GM21528 (cell line): ENCODE measurements around the gene PTPN9.
"Not testable (repeated sequence)": the region's sequence is repeated elsewhere in the genome, so short reads cannot be mapped to it uniquely, and the experiment has no call there.

ENCODE experiments used
- ATAC-seq: cut with Tn5 transposase; IDR thresholded peaks from one replicate; pipeline ENCODE4 v1.9.1; 2021; ENCODE audit warnings: mild to moderate bottlenecking, moderate library complexity; ENCODE audit not compliant: unreplicated experiment, low FRiP score

The PTPN9 gene

GRCh38 chr15:75455424-75455981 is 123.6 kb downstream of the PTPN9 start:
- no peak for ATAC-seq

GRCh38 chr15:75454471-75455378 is 124.4 kb downstream of the PTPN9 start:
- ATAC-seq, result no peak

DNA sequence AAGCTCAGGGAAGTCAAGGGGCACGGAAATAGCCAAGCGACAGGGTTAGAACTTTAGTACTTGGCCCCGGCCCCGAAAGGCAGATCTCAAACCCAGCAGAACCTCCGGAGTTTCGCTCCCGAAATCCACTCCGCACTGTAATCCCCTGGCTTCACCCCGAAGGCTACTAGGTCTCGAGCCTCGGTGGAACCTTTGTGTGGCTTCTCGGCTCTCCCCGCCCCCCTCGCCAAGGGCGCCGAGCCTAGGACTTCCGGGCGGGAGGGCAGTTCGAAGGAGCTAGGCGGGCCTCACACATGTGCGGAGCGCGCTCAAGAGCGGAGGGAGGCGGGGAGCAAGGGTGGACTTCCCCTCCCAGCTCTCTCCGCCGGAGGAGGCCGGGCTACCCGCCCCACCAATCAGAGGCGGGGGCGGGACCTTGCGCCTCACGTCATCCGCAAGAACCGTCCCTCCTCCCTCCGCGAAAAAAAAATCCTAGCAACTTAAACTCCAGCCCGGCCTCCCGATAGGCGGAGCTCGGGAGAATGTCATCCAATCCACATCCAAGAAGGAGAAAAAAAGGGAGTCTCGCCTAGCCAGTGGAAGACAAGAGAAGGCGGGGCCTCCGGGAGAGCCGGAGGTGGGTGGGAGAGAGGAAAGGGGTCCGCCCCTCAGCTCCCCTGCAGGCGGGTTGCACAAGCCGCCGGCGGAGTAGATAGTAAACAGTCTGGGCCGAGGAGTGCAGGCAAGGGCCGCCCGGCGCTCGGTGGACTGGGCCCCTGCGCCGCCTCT is 125.2 kb downstream of the PTPN9 start:
- ATAC-seq, result peak; percentile 34

- no peak for ATAC-seq
Observed at GRCh38 chr15:75452865-75453702, 126.0 kb downstream of the PTPN9 start.

- ATAC-seq, result no peak
Observed at GRCh38 chr15:75452364-75452864, 126.7 kb downstream of the PTPN9 start.

DNA sequence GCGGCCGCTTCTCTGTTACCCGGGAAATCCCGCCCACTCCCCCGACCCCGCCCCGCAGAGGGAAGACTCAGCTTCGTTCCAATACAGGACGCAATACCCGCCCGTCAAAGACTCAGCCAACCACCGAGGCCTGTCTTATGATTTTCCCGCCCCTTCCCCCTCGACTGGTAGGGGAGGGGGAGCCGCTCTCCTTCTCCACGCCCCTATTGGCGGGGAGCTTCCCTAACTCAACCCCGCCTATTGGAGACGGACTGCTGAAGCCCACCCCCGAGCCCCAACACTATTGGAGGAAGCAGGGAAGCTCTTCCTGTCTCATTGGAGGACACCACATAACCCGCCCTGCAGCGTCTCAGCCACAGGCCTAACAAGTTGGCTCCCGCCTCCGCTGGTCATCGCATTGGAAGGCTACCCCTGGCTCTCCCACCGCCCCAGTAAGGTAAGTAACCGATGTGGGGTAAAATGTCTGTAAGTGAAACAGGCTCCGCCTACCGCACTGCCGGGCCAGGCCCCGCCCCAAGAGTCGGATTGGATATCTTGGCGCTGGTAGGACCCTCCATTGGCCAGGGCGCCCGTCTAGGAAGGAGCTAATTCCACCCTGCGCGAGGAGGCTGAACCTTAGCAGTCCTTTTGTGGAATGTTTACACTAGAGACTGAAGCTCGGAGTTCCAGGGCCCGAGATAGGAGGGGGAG is 127.3 kb downstream of the PTPN9 start, which contains the start of gene SIN3A:
Gene SIN3A, minus strand, starts transcription at position 17 of the 690 bp plus-strand sequence. CDS start 21,315 bp downstream, outside the sequence.
- peak; percentile 37 for ATAC-seq

- no peak for ATAC-seq
Observed at GRCh38 chr15:75451202-75451673, 127.9 kb downstream of the PTPN9 start.

DNA sequence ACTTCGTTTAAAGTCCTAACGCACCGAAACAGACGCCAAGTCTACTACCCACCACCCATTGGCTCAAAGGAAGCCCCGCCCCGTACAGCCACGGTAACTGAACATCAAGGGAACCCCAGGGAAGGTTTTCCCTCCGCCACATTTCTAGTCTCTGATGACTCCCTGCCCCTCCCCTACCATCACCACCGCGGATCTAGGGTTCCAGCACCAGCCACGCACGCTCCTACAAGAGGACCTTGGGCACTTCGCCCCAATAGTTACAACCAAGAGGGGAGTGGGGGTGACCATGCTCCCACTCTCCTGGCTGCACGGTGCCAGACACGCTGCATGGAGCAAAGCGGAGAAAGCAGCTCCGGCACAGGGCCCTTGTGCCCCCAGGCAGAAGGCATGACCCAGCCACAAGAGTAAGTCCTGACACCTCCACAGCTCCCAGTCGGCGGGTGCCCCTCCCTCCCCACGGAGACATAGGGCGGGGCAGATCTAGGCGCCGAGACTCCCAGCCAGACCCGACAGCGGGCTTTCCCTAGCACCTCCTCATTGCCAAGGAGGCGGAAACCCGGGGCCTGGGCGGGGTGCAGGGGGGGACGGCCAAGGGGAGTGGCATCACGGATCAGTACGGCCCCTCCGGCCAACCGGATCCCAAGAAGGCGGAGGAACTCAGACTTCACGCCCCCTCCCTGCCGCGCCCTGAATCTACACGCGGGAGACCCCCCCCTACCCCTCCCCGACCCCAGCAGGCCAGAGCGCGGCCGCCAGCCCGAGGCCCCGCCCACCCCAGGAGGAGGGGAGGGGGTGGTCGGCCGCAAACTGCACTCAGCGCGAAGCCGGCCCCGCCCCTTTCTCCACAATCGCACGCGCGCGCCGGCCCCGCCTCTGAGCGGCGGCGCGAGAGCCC is 128.6 kb downstream of the PTPN9 start:
- peak; percentile 32 for ATAC-seq

GRCh38 chr15:75449585-75450306 is 129.4 kb downstream of the PTPN9 start:
- ATAC-seq, result no peak

DNA sequence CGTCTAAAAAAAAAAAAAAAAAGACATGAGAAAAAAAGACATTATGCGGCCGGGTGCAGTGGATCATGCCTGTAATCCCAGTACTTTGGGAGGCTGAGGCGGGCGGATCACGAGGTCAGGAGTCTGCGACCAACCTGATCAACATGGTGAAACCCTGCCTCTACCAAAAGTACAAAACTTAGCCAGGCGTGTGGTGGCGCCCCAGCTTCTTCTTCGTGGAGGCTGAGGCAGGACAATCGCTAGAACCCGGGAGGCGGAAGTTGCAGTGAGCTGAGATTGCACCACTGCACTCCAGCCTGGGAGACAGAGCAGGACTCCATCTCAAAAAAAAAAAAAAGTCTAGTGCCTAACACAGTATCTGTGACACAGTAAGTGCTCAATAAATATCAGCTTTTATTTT is 130.9 kb downstream of the PTPN9 start:
- not testable (repeated sequence) for ATAC-seq

DNA sequence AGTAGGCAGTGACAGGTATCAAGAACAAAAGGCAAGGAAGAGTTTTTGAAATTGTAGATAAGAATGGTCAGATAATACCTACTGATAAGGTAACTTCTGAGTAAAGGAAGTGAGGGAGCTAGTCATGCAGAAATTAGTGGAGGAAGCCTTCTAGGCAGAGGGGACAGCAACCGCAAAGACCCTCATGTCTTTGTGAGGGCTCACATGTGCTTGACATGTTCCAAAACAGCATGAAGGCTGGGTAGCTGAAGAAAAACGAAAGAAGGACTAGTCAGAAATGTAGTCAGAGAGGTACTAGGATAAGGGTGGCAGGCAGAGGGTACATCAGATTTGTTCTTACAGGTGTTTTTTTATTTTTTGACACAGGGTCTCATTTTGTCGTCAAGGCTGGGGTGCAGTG is 133.0 kb downstream of the PTPN9 start:
- no peak for ATAC-seq

DNA sequence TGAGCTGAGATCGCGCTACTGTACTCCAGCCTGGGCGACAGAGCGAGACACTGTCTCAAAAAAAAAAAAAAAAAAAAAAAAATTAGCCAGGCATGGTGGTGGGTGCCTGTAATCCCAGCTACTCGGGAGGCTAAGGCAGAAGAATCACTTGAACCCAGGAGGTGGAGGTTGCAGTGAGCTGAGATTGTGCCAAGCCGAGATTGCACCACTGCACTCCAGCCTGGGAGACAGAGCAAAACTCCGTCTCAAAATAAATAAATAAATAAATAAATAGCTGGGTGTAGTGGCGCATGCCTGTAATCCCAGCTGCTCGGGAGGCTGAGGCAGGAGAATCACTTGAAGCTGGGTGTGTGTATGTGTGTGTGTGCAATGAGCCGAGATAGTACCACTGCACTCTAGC is 133.8 kb downstream of the PTPN9 start:
- not testable (repeated sequence) for ATAC-seq

DNA sequence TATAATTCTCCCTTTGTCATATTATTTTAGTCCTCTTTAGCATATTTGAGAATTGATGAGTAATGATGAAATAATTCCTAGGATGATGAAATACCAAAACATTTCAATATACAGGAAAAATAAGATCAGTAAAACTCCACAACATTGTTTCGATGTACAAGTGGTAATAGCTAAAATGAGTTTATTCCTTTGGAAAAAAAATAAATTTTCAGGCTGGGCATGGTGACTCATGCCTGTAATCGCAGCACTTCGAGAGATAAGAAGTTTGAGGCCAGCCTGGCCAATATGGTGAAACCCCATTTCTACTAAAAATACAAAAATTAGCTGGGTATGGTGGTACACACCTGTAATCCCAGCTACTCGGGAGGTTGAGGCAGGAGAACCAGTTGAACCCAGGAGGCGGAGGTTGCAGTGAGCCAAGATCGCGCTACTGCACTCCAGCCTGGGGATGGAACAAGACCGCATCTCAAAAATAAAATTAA is 135.1 kb downstream of the PTPN9 start:
- ATAC-seq, result not testable (repeated sequence)

DNA sequence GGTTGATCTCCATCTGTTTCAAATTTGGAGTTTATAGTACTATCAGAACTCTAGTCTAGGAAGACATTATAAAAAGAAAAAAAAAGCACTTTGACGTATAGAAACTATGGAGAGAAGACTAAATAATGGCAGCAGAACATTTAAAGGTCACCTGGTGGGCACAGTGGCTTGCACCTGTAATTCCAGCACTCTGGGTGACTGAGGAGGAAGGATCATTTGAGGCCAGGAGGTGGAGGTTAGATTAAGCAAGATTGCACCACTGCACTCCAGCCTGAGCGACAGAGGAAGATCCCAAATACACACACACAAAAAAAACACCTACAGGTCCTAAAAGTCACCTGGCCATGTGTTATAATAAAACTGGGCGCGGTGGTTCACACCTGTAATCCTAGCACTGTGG is 141.4 kb downstream of the PTPN9 start:
- ATAC-seq, result no peak

GRCh38 chr15:75436881-75437280 is 142.2 kb downstream of the PTPN9 start:
- no peak for ATAC-seq

- no peak for ATAC-seq
Observed at GRCh38 chr15:75431682-75432081, 147.4 kb downstream of the PTPN9 start.

- ATAC-seq, result no peak
Observed at GRCh38 chr15:75431270-75431669, 147.8 kb downstream of the PTPN9 start.

- no peak for ATAC-seq
Observed at GRCh38 chr15:75430259-75430658, 148.9 kb downstream of the PTPN9 start.
